ENCODE results near the gene EXOG. TPM values are rescaled to one million over a fixed set of nuclear protein-coding genes. Genes with fewer than 3 reads are reported as not detected.

EXOG gene
- polyA plus RNA-seq, 1 donor, result 14.8 TPM

DNA sequence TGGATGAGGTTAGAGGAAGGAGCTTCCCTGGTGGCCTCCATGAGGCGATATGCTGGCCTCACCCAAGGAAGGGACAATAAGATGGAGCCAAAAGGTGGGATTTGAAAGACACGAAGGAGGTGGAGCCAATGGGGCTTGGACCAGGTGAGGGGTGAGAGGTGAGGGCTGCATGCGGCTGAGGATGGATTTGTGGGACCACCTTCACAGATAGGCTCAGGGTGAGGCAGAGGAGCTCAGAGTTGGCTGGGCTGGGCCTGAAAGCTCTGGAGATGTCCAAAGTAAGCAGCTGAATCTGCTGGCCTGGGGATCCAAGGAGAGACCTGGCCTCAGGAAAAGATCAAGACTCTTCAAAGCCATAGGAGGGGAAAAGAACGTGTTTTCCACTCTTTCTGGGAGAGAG lies 49.8 kb downstream of the EXOG start:
- DNase-seq (ENCODE audit: low read depth), result no peak

DNA sequence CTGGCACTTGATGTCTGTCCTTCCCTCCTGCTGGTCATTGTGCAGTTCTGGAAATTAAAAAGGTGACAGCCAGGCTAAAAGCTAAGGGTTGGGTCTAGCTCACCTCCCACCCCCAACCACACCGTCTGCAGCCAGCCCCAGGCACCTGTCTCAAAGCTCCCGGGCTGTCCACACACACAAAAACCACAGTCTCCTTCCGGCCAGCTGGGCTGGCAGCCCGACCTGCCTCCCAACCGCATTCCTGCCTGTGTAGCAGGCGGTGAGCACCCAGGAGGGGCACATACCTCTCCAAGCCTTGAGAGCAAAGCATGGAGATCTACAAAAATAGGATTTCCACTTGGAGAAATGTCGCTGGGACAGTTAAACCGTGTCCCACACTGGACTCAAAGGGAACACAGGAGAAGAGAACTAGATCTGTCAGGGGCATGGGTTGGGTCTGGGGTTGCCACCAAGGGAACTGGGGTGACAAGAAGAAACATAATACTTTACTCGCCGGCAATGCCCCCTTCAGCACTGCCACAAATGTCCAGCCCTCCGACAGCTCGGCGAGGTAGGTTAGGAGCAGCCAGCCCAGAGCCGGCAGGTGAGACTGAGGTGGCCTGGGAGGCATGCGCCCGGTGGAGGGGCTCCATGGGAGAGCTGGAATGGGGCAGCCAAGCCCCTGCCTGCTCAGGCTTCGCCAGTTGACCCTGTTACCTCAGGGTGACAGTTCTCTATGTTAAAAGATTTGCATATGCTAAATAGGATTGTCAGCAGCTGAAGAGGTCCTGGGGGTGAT lies 52.2 kb downstream of the EXOG start:
- DNase-seq (ENCODE audit: low read depth), result no peak

DNA sequence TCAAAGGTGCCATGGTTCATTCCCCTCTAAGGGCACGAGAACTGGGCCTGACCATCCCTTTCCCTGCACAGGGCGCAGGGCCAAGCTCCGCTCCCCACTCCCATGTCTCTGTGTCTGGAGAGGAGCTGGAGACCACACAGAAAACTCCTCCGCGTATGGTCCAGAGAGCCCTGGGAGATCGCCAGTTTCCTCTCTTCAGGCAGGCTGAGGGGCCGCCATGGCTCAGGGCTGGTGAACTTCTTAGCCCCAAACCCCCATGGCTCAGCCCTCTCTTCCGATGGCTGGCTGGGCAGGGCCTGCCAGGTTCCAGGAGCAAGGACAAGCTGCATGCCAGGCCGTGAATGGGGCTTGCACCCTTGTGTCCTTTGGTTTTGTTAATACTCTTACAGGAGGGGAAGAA lies 52.9 kb downstream of the EXOG start:
- no peak for DNase-seq (ENCODE audit: low read depth)

DNA sequence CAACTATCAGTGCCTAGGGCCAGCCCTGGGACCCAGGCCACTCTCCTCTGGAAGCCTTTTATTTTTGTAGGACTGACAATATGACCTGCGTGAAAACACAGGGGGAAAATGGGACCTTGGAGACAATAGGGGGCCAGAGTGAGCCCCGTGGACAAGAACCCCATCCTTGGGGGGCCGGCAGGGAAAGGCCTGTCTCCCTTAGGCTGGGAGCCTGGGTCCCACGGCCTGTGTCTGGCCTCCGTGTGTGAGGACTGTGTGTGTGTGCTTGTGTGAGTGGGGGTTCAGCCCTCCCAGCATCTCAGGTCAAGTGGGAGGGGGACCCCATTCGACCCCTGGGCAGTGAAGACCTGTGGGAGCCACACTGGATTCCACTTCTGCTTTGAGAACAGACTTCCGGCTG lies 53.3 kb downstream of the EXOG start:
- DNase-seq (ENCODE audit: low read depth), result no peak

DNA sequence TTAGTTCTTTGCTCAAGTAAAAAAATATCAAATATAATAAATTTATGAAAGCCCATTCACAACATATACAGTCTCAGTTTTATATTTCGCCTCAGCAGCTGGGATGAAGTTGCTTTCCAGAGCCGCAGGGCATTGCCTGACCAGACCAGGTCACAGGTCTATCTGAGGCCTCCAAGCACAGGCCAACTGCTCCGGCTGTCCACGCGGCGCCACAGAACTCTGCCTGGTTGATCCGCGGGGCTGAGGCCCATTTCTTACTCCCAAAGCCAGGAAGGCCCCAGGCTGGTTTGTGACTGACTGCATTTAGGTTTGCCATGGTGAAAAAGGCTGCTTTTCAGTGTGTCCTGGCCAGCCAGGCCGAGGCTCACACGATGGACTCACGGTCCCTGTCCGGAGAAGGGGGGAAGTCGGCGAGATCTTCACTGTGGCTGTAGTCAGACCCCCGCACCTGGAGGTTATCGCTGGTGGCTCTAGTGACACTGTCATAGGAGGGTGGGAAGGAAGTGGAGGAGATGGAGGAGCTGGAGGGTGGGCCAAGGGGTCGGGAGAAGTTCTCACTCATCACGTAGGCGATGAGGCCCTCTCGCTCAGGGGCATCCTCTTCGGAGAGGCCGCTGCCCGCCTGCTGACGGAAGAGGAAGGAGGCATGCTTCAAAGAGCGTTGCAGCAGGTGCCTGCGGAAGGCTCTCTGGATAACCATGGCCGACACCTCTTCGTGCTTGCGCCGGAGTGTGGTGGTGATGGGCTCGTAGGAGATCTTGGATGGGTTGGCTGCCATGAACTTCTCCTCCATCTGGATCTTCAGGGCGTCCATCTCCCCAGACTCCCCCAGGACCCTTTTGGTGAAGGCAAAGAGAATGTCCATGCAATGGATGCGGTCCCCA lies 54.1 kb downstream of the EXOG start:
- no peak for DNase-seq (ENCODE audit: low read depth)

DNA sequence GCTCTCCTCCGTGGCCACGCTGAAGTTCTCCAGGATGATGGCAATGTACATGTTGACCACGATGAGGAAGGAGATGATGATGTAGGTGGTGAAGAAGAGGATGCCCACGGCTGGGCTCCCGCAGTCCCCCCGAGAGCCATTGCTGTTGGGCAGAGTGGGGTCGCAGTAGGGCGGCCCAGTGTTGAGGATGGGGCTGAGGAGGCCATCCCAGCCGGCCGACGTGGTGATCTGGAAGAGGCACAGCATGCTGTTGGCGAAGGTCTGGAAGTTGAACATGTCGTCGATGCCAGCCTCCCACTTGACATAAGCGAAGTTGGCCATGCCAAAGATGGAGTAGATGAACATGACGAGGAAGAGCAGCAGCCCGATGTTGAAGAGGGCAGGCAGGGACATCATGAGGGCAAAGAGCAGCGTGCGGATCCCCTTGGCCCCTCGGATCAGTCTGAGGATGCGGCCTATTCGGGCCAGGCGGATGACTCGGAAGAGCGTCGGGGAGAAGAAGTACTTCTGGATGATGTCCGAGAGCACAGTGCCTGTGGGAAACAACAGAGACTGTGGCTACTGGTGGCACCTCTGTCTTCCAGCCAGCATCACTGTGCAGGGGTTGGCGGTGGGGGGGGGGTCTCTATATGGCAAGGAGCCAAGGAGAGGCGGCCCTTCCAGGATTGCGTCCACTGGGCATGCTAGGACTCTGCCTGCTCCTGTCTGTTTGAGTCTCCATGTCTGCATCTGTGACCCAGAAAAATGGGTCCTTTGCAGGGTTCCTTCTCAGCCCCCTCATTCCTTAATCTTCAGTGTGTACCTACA lies 55.1 kb downstream of the EXOG start:
- DNase-seq (ENCODE audit: low read depth), result no peak

DNA sequence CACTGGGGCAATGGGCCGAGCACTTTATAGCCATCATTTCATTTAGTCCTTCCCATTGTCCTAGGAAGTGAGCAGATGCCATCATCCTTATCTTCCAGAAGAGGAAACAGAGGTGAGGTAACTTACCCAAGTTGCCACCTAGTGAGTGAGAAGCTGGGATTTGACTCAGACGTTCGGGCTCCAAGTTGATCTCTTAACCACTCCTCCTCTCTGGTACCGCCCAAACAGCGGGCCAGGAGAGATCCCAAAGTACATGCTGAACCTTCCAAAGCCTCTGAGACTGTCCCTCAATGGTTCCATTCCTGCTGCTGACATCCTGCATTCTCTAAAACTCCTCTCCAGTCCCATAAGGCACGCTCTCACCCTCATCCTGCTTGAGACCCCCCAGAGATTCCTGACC lies 56.2 kb downstream of the EXOG start:
- DNase-seq (ENCODE audit: low read depth), result no peak

DNA sequence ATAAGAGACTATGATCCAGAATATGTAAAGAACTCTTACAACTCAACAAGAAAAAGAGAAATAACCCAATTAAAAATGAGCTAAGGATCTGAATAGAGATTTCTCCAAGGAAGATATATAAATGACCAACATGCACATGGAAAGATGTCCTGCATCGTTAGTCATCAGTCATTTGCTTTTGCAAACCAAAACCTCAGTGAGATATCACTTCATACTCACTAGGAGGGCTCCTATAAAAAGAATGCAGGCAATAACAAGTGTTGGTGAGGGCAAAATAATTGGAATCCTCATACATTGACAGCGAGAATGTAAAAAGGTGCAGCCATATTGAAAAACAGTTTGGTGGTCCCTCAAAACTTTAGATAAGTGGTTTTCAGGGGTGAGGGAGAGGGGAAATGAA lies 56.9 kb downstream of the EXOG start:
- DNase-seq (ENCODE audit: low read depth), result no peak

DNA sequence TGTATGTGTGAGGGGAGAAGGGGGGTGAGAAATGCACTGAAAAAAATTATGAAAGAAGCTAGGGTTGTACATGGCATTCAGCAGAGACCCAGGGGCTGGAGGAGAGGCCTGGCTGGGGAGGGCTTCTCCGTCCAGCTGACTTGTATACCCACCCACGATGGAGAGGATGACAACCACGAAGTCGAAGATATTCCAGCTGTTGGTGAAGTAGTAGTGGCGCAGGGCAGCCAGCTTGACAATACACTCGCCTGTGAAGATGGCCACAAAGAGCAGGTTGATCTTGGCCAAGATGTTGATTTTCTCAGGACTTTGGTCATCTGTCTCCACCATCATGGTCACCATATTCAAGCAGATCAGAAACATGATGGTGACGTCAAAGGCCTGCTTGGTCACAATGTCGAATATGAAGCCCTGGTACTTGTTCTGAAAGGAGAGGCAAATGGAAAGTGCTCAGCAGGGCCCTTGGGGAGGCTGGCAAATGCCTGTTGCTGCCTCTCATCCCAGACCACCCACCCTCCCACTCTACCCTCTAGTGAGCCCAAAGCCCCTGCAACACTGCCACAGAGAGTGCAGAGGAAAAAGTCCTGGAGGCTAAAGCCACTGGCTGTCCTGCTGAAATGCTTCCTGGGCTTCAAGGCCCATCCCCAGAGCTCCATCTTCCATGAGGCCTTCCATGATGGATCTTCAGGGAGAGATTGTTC lies 58.1 kb downstream of the EXOG start:
- DNase-seq (ENCODE audit: low read depth), result no peak

DNA sequence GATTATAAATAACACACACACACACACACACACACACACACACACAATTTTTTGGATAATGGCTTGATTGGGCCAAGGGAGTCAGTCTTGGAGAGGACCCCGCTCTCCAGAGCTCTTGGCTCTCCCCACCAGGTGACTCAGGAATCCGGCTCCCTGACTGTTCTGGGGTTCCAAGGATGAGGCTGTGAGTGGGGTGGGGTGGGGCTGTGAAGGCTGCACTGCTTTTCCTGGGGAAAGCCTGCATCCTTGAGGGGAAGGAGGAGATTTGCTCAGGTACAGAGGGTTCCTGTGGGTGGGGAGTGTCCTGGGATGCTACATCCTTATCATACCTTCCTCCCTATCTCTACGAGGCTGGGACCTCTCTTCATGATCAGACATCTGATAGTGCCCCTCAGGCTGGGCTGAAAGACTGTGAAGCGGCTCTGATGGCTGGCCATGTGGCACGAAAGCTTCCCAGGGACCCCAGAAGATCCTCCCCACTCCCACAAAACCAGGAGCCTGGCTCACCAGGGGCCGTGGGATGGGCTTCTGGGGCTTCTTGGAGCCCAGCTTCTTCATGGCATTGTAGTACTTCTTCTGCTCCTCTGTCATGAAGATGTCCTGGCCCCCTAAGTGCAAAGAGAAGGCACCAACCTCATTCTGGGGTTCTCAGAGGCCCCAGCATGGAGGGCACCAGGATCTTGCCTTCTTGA lies 59.2 kb downstream of the EXOG start:
- no peak for DNase-seq (ENCODE audit: low read depth)

DNA sequence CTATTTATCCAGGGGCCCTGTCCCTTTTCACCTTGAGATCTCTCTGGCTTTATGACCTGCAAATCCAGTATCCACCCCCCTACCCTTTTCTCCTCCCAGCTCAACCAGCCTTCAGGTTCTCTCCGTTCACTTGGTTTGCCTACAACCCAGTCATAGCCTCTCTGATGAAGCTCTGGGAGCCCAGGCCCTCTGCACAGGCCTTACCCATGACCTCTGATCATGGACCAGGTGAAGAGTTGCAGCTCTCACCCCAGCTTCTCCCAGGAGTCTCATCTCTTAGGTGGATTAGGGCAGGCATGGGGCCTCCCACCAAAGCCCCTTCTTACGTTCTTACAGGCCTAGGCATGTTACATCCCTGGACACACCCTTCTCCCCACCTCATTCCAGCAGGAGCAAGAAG lies 59.8 kb downstream of the EXOG start:
- DNase-seq (ENCODE audit: low read depth), result no peak

DNA sequence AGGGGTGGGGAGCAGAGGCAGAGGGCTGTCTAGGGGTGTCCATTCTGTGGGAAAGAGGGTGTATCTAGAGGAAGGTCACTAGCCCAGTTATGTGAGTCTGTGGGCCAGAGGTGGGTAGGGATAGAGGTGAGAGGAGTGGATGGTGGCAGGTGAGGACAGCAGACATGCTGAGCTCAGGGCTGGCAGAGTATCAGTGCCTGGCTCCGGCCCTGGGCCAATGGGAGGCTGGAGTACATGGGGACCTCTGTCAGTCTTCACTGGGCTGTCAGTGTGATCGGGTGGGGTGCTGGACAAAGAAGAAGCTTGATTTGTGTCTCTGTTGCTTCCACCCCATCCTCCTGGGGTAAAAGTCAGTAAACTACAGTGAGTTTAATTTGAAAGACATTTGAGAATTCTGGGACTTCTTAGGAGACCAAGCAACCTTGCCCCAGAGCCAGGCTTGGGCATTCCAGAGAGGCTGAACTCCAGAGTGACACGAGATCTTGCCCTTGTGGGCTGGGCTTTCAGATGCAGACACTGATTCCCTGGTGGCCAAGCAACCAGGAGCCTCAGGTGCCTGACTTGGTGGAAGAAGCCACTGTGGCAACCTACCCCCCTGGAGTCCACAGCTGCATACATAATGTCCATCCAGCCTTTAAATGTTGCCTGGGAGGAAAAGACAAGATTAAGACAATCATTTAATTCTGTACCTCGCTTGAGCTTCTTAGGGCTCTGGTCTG lies 60.7 kb downstream of the EXOG start:
- DNase-seq (ENCODE audit: low read depth), result no peak

DNA sequence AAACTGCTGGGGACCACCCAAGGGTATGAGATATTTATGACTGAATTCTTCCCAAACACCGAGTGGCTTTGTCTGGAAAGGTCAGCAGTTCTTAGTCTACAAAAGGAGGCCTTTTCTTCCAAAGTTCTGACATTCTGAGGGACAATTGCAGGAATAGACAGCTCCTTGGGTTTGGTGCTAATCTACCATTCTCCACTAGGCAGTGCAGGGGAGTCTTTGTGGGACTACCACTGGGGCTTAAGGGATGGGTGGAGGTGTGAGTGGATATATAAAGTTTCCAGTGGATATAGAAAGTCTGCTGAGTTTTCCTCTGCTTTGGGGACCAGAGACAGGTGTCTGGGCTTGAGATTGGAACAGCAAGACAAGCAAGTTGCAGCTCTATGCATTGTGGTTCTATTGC lies 62.7 kb downstream of the EXOG start:
- DNase-seq (ENCODE audit: low read depth), result no peak

DNA sequence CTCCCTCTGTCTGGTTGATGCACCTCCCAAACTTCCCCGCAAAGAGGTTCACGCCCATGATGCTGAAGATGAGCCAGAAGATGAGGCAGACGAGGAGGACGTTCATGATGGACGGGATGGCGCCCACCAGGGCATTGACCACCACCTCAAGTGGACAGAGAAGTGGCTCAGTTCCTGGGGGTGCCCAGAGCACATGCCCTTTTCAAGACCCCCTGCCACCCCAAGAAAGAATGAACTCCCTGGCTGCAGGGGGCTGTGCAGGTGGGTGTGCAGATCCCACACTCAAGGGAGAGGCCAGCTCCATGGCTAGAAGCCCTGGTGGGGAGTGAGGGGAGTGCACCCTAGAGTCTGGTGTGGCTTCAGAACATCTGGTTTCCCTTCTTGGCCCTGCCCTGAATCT lies 64.1 kb downstream of the EXOG start:
- DNase-seq (ENCODE audit: low read depth), result no peak

DNA sequence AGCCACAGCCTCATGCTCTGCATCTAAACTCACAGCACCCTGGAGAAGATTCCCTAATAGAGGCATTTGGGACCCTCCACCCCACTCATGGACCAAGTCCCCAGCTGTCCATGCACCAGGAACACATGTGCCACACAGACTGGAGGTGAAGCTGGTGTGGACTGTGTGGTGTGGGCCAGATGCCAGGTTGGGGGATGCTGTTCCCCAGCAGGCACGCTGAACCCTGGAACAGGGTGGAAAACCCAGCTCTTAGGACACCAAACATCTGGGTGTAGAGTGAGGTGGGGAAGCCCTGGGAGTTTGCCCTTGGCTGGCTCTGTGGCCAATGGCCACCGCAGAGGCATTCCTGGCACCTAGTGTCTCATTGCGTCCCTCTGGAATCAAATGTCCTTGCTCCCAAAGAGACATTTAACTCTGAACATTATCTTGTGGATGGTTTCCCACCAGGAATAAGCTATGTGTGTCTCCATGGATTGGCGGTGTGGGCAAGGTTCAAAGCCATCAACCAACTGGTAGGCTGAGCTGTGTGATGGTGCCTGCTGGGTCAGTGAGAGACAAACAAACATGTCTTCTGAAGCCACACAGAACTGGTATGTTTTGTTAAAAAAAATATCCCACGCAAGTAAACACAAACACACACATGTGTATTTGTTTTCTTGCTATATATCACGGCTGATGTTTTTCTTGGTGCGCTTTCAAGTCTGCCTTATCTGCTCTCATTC lies 65.0 kb downstream of the EXOG start:
- DNase-seq (ENCODE audit: low read depth), result no peak

DNA sequence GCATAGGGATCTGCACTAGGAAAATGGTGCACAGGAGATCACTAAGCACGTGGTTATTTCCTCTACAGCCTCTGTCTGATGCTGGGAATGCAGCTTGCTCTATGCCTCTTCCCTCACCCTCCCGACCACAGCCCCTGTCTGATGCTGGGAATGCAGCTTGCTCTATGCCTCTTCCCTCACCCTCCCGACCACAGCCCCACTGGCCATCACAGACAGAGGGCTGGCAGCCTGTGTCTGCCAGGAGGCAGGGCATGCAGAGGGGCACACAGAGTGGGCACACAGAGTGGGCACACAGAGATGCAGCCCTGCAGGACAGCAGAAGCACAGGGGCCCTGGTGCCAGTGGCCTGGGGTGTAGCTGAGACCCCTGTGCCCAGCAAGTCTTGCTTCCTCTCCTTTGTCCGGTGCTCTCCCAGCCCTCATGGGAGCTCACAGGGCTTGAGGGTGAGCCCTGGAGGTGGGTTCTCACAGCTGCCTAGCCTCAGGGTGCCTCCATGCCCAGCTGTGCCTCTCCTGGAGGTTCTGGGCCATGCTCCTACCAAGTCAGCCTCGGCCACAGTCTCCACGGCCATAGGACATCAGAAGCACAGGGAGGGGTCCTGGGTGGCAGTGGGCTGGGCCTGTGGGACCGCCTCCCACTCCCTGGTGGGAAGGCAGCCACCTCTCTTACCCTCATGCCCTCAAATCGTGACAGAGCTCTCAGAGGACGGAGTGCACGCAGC lies 65.8 kb downstream of the EXOG start:
- no peak for DNase-seq (ENCODE audit: low read depth)

DNA sequence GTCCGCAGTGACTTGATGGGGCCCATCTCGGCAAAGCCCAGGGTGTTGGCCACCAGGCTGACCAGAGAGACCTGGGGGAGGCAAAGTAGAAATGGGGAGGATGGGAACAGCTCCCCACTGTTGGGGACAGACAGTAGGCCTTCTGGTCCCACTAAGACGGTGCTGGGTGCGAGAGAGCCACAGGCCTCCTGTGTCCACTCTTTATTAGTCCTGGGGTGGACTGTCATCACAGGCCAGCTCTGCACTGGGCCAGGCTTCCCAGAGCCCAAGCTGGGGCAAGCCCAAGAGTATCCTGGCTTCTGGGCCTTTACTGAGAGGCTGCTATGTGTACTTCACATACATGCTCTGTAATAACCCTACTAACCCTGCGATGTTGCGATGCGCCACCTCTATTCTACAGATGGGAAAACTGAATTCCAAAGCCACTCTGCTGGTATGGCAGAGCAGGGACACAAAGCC lies 66.4 kb downstream of the EXOG start:
- DNase-seq (ENCODE audit: low read depth), result no peak

DNA sequence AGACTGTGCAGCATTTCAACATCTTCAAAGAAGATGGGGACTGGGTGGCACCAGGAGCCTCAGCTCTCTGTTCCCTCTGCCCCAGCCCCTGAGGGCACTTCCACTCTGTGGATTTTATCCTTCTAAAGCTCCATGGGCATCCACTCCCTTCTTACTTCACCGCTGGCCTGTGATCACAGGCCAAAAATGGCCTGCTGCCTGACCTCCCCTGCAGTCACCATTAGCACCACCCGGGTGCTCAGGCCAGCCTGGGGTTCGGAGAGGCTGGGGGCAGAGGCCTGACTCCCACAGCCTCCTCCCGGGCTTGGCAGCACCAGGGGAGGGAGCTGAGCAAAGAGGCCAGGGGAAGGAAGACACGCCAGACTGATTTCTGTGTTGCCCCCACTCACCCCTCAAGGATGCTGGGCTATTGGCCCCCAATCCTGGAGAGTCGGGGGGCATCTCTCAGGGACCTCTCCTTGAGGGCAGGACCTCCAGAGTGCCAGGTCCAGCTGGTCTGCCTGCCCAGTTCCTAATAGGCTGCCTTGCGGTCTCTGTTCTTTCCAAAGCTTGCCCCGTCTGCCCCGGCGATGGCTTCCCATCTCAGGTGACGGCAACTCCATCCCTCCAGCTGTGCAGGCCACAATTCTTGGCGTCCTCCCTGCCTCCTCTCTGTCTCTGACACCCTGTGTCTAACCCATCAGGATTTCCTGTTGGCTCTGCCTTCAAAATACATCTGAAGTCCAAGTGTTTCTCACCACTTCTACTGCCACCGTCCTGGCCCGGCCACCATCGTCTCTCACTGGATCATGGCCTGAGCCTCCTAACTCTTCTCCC lies 67.1 kb downstream of the EXOG start:
- DNase-seq (ENCODE audit: low read depth), result no peak
